Esophagus squamous epithelium (tissue), 5 donors: ENCODE results near the gene SLC35E4. TPM values are rescaled to one million over a fixed set of nuclear protein-coding genes. Genes with fewer than 3 reads are reported as not detected.

Source experiments
- DNase-seq: peaks from one replicate; lab custom pipeline; 2025; lab: John Stamatoyannopoulos, UW
- H3K27ac ChIP-seq, 4 donors: fragments of 200-600 bp; sonication (generic); one replicate each; pipeline ENCODE4 v1.5.1; 2016 to 2019; ENCODE audit warnings: mild to moderate bottlenecking in 1 of 4
- H3K27me3 ChIP-seq, 4 donors: fragments of 200-600 bp; sonication (generic); 1 replicate in 3 of 4; 2 replicates in 1 of 4; pipeline versions ENCODE4 v1.5.1 to v1.6.0; 2017 to 2021; ENCODE audit warnings: antibody characterized with exemption in 1 of 4
- H3K36me3 ChIP-seq, 3 donors: fragments of 200-600 bp; sonication (generic); one replicate each; pipeline ENCODE4 v1.5.1; 2016 to 2019
- H3K4me1 ChIP-seq, 3 donors: fragments of 200-600 bp; sonication (generic); one replicate each; pipeline ENCODE4 v1.5.1; 2017 to 2019
- H3K4me3 ChIP-seq, 4 donors: fragments of 200-600 bp; sonication (generic); 1 replicate in 3 of 4; 2 replicates in 1 of 4; pipeline ENCODE4 v1.5.1; 2016 to 2019; ENCODE audit warnings: mild to moderate bottlenecking in 2 of 4, moderate library complexity in 1 of 4
- H3K9me3 ChIP-seq, 3 donors: fragments of 200-600 bp; sonication (generic); one replicate each; pipeline ENCODE4 v1.5.1; 2016 to 2019
- CTCF ChIP-seq, 6 experiments: fragments of 450-650 bp in 4 of 6; fragments of 200-600 bp in 2 of 6; sonication (generic) in 2 of 6; IDR thresholded peaks; one replicate each; pipeline ENCODE4 v1.5.1; 2016 to 2019; ENCODE audit warnings: antibody characterized with exemption in 6 of 6, mild to moderate bottlenecking in 4 of 6, moderate library complexity in 4 of 6
- POLR2A ChIP-seq, 4 donors: fragments of 450-650 bp; IDR thresholded peaks; one replicate each; pipeline ENCODE4 v1.6.1; 2017; ENCODE audit warnings: antibody characterized with exemption in 4 of 4, mild to moderate bottlenecking in 4 of 4, moderate library complexity in 3 of 4
- WGBS, 2 donors: methylation state at CpG; one replicate each; pipeline ENCODE4 v1.1.5; 2018; 5-methylcytosine and 5-hydroxymethylcytosine counted together
- intact Hi-C: fragments of 100-400 bp; cut with DNase I; formaldehyde crosslinking; loops from one replicate; pipeline ENCODE4 v1.15.0; 2022
- total RNA-seq, 4 donors: library from RNA; depleted of rRNA; stranded (reverse); fragments of >200 nt; gene quantifications; one replicate each; pipeline ENCODE4 v1.1.0, GENCODE V29; 2016
- donor health status: DM: yes; HTN: yes; CAD: no.

SLC35E4 gene
- total RNA-seq, 4 donors from 2014 or later = 5.5 to 8.3 (median 6.3) TPM

DNA sequence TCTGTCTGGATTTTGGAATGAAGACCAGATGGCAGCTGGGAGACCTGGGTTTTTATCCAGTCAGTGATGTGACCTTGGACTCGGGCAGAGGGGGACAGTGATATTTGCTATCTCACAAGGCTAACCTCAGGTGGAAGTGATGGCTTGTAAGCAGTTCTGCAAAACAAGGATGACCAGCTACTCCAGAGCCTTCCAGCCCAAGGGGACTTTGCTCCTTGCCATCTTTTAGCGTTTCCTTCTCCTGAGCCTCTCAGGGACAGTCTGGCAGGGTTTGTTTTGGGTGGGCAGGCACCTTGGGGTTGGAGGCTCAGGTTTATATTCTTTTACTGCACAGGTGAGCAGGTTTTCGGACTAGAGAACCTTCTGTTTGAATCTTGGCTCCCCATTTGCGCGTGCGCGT is 49.6 kb downstream of the SLC35E4 start:
- Histone ChIP-seq H3K36me3 (no peaks in the 10 kb centered on the region), H3K27ac (no peak overlapping the region), H3K9me3 (no peaks in the 10 kb centered on the region), H3K4me3 (no peak overlapping the region), H3K27me3 (no peaks in the 10 kb centered on the region), H3K4me1 (no peaks in the 10 kb centered on the region)
- intact Hi-C loops = no loop called here
- TF ChIP-seq POLR2A (IDR thresholded peaks at IDR 0.05) (no peak), CTCF (IDR thresholded peaks at IDR 0.05) (no peak)
- WGBS, 2 donors = 69 to 91% methylated on average over 7 of the region's 7 CpGs
- no peak for DNase-seq

DNA sequence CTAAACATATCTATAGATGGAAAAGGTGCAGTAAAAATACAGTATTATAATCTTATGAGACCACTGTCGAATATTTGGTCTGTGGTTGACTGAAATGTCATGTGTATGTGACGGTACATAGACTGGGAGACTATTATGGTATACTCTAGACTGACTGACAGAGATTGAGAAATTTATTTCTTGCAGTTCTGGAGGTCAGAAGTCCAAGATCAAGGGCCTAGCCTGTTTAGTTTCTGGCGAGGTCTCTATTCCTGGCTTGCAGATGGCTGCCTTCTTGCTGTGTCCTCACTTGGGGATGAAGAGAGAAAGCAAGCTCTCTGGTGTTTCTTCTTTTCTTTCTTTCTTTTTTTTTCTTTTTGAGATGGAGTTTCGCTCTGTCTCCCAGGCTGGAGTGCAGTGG is 51.8 kb downstream of the SLC35E4 start:
- H3K4me1 ChIP-seq = no peaks in the 10 kb centered on the region
- no peak overlapping the region for H3K27ac ChIP-seq
- intact Hi-C loops = no loop called here
- no peak for TF ChIP-seq CTCF (IDR thresholded peaks at IDR 0.05)
- TF ChIP-seq POLR2A (IDR thresholded peaks at IDR 0.05) = no peak
- no peaks in the 10 kb centered on the region for H3K36me3 ChIP-seq
- 76 to 88% methylated on average over 4 of the region's 4 CpGs for WGBS, 2 donors
- H3K27me3 ChIP-seq = no peaks in the 10 kb centered on the region
- no peaks in the 10 kb centered on the region for H3K9me3 ChIP-seq
- H3K4me3 ChIP-seq = no peak overlapping the region
- DNase-seq = no peak

GRCh38 chr22:30689622-30690021 is 54.0 kb downstream of the SLC35E4 start:
- no peaks in the 10 kb centered on the region for H3K36me3 ChIP-seq
- H3K27ac ChIP-seq = no peak overlapping the region
- WGBS, 2 donors = 41 to 55% methylated on average over 1 of the region's 1 CpG
- no peak for DNase-seq
- no peak overlapping the region for H3K4me3 ChIP-seq
- intact Hi-C loops = no loop called here
- peaks cover 0 to 9% (median 0%) of the 10 kb centered on the region in 3 donors for H3K4me1 ChIP-seq
- peaks cover 0 to 10% (median 0%) of the 10 kb centered on the region in 4 donors for H3K27me3 ChIP-seq
- no peaks in the 10 kb centered on the region for H3K9me3 ChIP-seq
- no peak for TF ChIP-seq POLR2A (IDR thresholded peaks at IDR 0.05)
- TF ChIP-seq CTCF (IDR thresholded peaks at IDR 0.05) = no peak

GRCh38 chr22:30691204-30691603 is 55.6 kb downstream of the SLC35E4 start:
- Histone ChIP-seq H3K36me3 (no peaks in the 10 kb centered on the region), H3K9me3 (no peaks in the 10 kb centered on the region), H3K27ac (no peak overlapping the region), H3K4me3 (no peak overlapping the region), H3K4me1 (peaks cover 0 to 17% (median 4%) of the 10 kb centered on the region in 3 donors), H3K27me3 (peaks cover 0 to 15% (median 0%) of the 10 kb centered on the region in 4 donors)
- intact Hi-C loops = no loop called here
- DNase-seq = no peak
- TF ChIP-seq POLR2A (IDR thresholded peaks at IDR 0.05) = no peak
- TF ChIP-seq CTCF (IDR thresholded peaks at IDR 0.05) = no peak
- WGBS, 2 donors = 70 to 75% methylated on average over 1 of the region's 1 CpG

- intact Hi-C loops = no loop called here
- H3K9me3 ChIP-seq = no peaks in the 10 kb centered on the region
- H3K36me3 ChIP-seq = no peaks in the 10 kb centered on the region
- 0% methylated on average over 2 to 6 of the region's 38 CpGs for WGBS, 2 donors
- no peak for DNase-seq
- peak overlapping the region; percentile 31 to 72 (median 53) for H3K4me3 ChIP-seq
- TF ChIP-seq CTCF (IDR thresholded peaks at IDR 0.05) (no peak), POLR2A (IDR thresholded peaks at IDR 0.05) (no peak)
- H3K4me1 ChIP-seq = peaks cover 0 to 17% (median 4%) of the 10 kb centered on the region in 3 donors
- H3K27ac ChIP-seq = peak overlapping the region in 3 of 4 donors; percentile 33 to 62 (median 50)
- peaks cover 0 to 15% (median 0%) of the 10 kb centered on the region in 4 donors for H3K27me3 ChIP-seq
These were observed 58.6 kb downstream of the SLC35E4 start for GRCh38 chr22:30694171-30694639.
